HL-60 (cell line): ENCODE results near the gene ALDOC.

ENCODE experiments used
- POLR2AphosphoS5 ChIP-seq: IDR thresholded peaks from 2 replicates; pipeline ENCODE4 v1.6.1; 2012; ENCODE audit warnings: low read depth
- TF ChIP-seq, protein P1 (sequence below): IDR thresholded peaks from one replicate; pipeline ENCODE4 v1.5.1; 2011; ENCODE audit warnings: low read length, control low read depth, inconsistent platforms; ENCODE audit not compliant: insufficient read depth
- TF ChIP-seq, protein P2 (sequence below): IDR thresholded peaks from 2 replicates; pipeline ENCODE4 v1.6.1; 2012; ENCODE audit warnings: low read depth; ENCODE audit not compliant: insufficient replicate concordance

DNA sequence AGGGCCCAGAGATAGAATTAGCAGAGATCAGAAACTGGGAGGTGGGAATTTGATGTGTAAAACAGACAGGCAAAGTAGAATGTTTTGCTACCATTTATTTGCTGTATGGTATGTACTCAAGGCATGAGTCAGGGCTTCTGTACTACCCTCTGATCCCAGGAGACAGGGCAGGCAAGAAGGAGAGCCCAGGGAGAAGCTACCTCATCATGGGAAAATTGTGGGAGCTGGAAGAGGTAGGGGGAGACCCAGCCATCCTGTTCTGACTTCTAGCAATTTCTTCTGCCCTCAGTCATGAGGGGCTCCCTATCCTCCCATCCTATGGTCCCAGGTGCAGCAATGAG, 3.7 kb downstream of the ALDOC start:
- TF ChIP-seq, protein P1, sequence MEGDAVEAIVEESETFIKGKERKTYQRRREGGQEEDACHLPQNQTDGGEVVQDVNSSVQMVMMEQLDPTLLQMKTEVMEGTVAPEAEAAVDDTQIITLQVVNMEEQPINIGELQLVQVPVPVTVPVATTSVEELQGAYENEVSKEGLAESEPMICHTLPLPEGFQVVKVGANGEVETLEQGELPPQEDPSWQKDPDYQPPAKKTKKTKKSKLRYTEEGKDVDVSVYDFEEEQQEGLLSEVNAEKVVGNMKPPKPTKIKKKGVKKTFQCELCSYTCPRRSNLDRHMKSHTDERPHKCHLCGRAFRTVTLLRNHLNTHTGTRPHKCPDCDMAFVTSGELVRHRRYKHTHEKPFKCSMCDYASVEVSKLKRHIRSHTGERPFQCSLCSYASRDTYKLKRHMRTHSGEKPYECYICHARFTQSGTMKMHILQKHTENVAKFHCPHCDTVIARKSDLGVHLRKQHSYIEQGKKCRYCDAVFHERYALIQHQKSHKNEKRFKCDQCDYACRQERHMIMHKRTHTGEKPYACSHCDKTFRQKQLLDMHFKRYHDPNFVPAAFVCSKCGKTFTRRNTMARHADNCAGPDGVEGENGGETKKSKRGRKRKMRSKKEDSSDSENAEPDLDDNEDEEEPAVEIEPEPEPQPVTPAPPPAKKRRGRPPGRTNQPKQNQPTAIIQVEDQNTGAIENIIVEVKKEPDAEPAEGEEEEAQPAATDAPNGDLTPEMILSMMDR, result no peak
- TF ChIP-seq, protein P2, sequence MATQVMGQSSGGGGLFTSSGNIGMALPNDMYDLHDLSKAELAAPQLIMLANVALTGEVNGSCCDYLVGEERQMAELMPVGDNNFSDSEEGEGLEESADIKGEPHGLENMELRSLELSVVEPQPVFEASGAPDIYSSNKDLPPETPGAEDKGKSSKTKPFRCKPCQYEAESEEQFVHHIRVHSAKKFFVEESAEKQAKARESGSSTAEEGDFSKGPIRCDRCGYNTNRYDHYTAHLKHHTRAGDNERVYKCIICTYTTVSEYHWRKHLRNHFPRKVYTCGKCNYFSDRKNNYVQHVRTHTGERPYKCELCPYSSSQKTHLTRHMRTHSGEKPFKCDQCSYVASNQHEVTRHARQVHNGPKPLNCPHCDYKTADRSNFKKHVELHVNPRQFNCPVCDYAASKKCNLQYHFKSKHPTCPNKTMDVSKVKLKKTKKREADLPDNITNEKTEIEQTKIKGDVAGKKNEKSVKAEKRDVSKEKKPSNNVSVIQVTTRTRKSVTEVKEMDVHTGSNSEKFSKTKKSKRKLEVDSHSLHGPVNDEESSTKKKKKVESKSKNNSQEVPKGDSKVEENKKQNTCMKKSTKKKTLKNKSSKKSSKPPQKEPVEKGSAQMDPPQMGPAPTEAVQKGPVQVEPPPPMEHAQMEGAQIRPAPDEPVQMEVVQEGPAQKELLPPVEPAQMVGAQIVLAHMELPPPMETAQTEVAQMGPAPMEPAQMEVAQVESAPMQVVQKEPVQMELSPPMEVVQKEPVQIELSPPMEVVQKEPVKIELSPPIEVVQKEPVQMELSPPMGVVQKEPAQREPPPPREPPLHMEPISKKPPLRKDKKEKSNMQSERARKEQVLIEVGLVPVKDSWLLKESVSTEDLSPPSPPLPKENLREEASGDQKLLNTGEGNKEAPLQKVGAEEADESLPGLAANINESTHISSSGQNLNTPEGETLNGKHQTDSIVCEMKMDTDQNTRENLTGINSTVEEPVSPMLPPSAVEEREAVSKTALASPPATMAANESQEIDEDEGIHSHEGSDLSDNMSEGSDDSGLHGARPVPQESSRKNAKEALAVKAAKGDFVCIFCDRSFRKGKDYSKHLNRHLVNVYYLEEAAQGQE, result no peak
- no peak for TF ChIP-seq POLR2AphosphoS5
